ENCODE results near the gene WWC2. TPM values are rescaled to one million over a fixed set of nuclear protein-coding genes. Genes with fewer than 3 reads are reported as not detected.

WWC2 gene
- total RNA-seq, 1 experiment from 2014 or later, result 80.3 TPM

GRCh38 chr4:183299464-183299863, 200.4 kb downstream of the WWC2 start:
- intact Hi-C loops (cut with micrococcal nuclease; ENCODE audit: unreplicated experiment), result no loop called here
- Histone ChIP-seq H3K4me3 (ENCODE audit: low read depth in 2 of 2, low read length in 2 of 2) (no peak overlapping the region), H3K9me3 (ENCODE audit: control insufficient read depth, insufficient read depth, low read depth, low read length) (no peaks in the 10 kb centered on the region), H3K27me3 (ENCODE audit: control insufficient read depth, insufficient read depth, low read length) (no peaks in the 10 kb centered on the region), H3K36me3 (ENCODE audit: control insufficient read depth, insufficient read depth, low read length) (peaks cover 5% of the 10 kb centered on the region; the same call in 1 of the 2 replicates), H3K27ac (ENCODE audit: low read length) (no peak overlapping the region), H3K4me1 (ENCODE audit: control insufficient read depth, insufficient read depth, low read length) (no peaks in the 10 kb centered on the region)
- in situ Hi-C loops (cut with HindIII; ENCODE audit: low pct_unique_long_range_greater_than_20kb, low sequenced_read_pairs), result no loop called here
- ChIA-PET POLR2A (no interaction called here), CTCF (no interaction called here)
- no peak for ATAC-seq
- BruUV-seq (replicated peaks), result no TSS peak
- no peak for DNase-seq (ENCODE audit: low read depth, low spot score)
- no peak for TF ChIP-seq CTCF (IDR thresholded peaks at IDR 0.05)
- TF ChIP-seq TCF7L2 (IDR thresholded peaks at IDR 0.05; ENCODE audit: low read depth, low read length), result no peak
- TF ChIP-seq POLR2AphosphoS5 (IDR thresholded peaks at IDR 0.05; ENCODE audit: low read depth, low read length), result no peak
- TF ChIP-seq SIN3A (IDR thresholded peaks at IDR 0.05; ENCODE audit: borderline replicate concordance, insufficient read depth, low read depth, low read length), result no peak
- no peak for TF ChIP-seq REST (IDR thresholded peaks at IDR 0.05; ENCODE audit: insufficient read depth in 1 of 2, low read depth in 2 of 2, low read length in 1 of 2)

- Histone ChIP-seq H3K4me3 (ENCODE audit: low read depth in 2 of 2, low read length in 2 of 2) (no peak overlapping the region), H3K27me3 (ENCODE audit: control insufficient read depth, insufficient read depth, low read length) (no peaks in the 10 kb centered on the region), H3K27ac (ENCODE audit: low read length) (no peak overlapping the region), H3K9me3 (ENCODE audit: control insufficient read depth, insufficient read depth, low read depth, low read length) (no peaks in the 10 kb centered on the region), H3K36me3 (ENCODE audit: control insufficient read depth, insufficient read depth, low read length) (peaks cover 5% of the 10 kb centered on the region; the same call in 1 of the 2 replicates), H3K4me1 (ENCODE audit: control insufficient read depth, insufficient read depth, low read length) (no peaks in the 10 kb centered on the region)
- ATAC-seq, result no peak
- CTCF ChIA-PET, result no interaction called here
- DNase-seq (ENCODE audit: low read depth, low spot score), result no peak
- POLR2A ChIA-PET, result no interaction called here
- intact Hi-C loops (cut with micrococcal nuclease; ENCODE audit: unreplicated experiment) (loop anchor here (10.0 kb wide), 1 partner anchor 95 kb away; no protein-coding TSS in a partner anchor), in situ Hi-C loops (cut with HindIII; ENCODE audit: low pct_unique_long_range_greater_than_20kb, low sequenced_read_pairs) (no loop called here)
- TF ChIP-seq REST (IDR thresholded peaks at IDR 0.05; ENCODE audit: insufficient read depth in 1 of 2, low read depth in 2 of 2, low read length in 1 of 2), result no peak
- no peak for TF ChIP-seq POLR2AphosphoS5 (IDR thresholded peaks at IDR 0.05; ENCODE audit: low read depth, low read length)
- TF ChIP-seq TCF7L2 (IDR thresholded peaks at IDR 0.05; ENCODE audit: low read depth, low read length), result no peak
- no peak for TF ChIP-seq CTCF (IDR thresholded peaks at IDR 0.05)
- no peak for TF ChIP-seq SIN3A (IDR thresholded peaks at IDR 0.05; ENCODE audit: borderline replicate concordance, insufficient read depth, low read depth, low read length)
- no TSS peak for BruUV-seq (replicated peaks)
Observed at GRCh38 chr4:183300070-183300469, 201.0 kb downstream of the WWC2 start.
